Measurements from ENCODE around the gene SPATA46.

DNA sequence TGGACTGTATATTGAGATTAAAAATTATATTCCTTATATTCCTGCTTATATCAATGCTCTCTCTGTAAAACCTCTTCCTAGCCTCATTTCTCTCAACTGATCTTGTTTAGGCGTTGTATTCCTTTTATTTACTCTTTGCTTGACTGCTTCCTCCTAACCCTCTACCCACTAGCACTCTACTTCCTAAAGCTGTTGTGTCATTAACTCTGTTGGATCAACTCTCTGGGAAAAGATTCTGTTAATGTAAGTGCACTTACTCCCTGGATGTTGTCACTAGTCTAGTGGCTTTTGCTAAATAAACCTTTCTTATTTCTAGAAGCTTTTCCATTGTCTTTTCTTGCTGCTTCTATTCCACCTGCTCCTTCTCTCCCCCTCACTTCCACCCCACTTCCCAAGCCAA, 6.5 kb downstream of the SPATA46 start:
- TF ChIP-seq, protein P1, sequence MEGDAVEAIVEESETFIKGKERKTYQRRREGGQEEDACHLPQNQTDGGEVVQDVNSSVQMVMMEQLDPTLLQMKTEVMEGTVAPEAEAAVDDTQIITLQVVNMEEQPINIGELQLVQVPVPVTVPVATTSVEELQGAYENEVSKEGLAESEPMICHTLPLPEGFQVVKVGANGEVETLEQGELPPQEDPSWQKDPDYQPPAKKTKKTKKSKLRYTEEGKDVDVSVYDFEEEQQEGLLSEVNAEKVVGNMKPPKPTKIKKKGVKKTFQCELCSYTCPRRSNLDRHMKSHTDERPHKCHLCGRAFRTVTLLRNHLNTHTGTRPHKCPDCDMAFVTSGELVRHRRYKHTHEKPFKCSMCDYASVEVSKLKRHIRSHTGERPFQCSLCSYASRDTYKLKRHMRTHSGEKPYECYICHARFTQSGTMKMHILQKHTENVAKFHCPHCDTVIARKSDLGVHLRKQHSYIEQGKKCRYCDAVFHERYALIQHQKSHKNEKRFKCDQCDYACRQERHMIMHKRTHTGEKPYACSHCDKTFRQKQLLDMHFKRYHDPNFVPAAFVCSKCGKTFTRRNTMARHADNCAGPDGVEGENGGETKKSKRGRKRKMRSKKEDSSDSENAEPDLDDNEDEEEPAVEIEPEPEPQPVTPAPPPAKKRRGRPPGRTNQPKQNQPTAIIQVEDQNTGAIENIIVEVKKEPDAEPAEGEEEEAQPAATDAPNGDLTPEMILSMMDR (IDR thresholded peaks at IDR 0.05), result no peak
- TF ChIP-seq EP300 (IDR thresholded peaks at IDR 0.05) (no peak), POLR2A (IDR thresholded peaks at IDR 0.05) (no peak)
